HepG2 (cell line): ENCODE results near the gene VASN. TPM values are rescaled to one million over a fixed set of nuclear protein-coding genes. Genes with fewer than 3 reads are reported as not detected.
A peak's percentile ranks its signal among the peaks of the same experiment; 100 is the strongest.

Experiments used
- ATAC-seq: fragments of 200-7000 bp; cut with Tn5 transposase; 3 replicates; pipeline ENCODE4 v1.9.1; 2020; ENCODE audit warnings: mild to moderate bottlenecking, moderate library complexity
- BruUV-seq: library from RNA; stranded (reverse); fragments of 400-500 nt; replicated peaks from 2 replicates; lab custom pipeline; 2021; lab: Mats Ljungman, UMichigan
- CTCF ChIA-PET: fragments of 300-600 bp; formaldehyde crosslinking; extraction: SDS; loops from one replicate; lab custom pipeline; 2021; ENCODE audit warnings: low total read pairs, inconsistent platforms, low intra/inter-chr PET ratio; lab: Yijun Ruan, JAX
- POLR2A ChIA-PET: fragments of 350-600 bp; sonication (Branson Sonifier 250); formaldehyde crosslinking; loops from one replicate; lab custom pipeline; 2020; ENCODE audit warnings: antibody characterized with exemption, inconsistent platforms; lab: Yijun Ruan, JAX
- DNase-seq: peaks from one replicate; pipeline ENCODE4 v3.0.0-alpha.2; 2015; ENCODE audit warnings: low spot score
- FAIRE-seq: peaks from 3 replicates; lab custom pipeline; 2011; peaks lifted over from hg19 to GRCh38; lab: Jason Lieb, UNC
- H2AFZ ChIP-seq: one replicate; pipeline ENCODE4 v1.6.1; 2011; ENCODE audit warnings: low read length, inconsistent platforms
- H3K27ac ChIP-seq: fragments of 300-600 bp; 3 replicates; pipeline ENCODE4 v1.8.0; 2011; ENCODE audit warnings: mixed run types, mild to moderate bottlenecking, mixed read lengths, low read length, inconsistent platforms; ENCODE audit not compliant: insufficient read depth; ENCODE audit errors: extremely low read length
- H3K27me3 ChIP-seq, 2 experiments: fragments of 200-600 bp in 1 of 2; 2 replicates in 1 of 2; 3 replicates in 1 of 2; pipeline versions ENCODE4 v1.6.0 to v1.8.0; 2011; ENCODE audit warnings: low read length in 2 of 2, mild to moderate bottlenecking in 2 of 2, moderate library complexity in 2 of 2, inconsistent platforms in 1 of 2; ENCODE audit not compliant: insufficient read depth in 2 of 2, control insufficient read depth in 1 of 2
- H3K36me3 ChIP-seq, 2 experiments: fragments of 200-600 bp in 1 of 2; replicated peaks in 1 of 2; 2 replicates in 1 of 2; 3 replicates in 1 of 2; pipeline versions ENCODE4 v1.5.1 to v1.8.0; 2011; ENCODE audit warnings: low read length in 2 of 2, inconsistent platforms in 1 of 2; ENCODE audit not compliant: insufficient read depth in 2 of 2, control insufficient read depth in 1 of 2
- H3K4me1 ChIP-seq: 2 replicates; pipeline ENCODE4 v1.5.1; 2012; ENCODE audit warnings: low read length, inconsistent platforms; ENCODE audit not compliant: insufficient read depth
- H3K4me2 ChIP-seq: 2 replicates; pipeline ENCODE4 v1.6.0; 2011; ENCODE audit warnings: low read depth, low read length, inconsistent platforms
- H3K4me3 ChIP-seq, 3 experiments: fragments of 200-600 bp in 1 of 3; sonication (generic), shearing (Covaris generic) in 1 of 3; replicated peaks in 1 of 3; 2 replicates each; pipeline ENCODE4 v1.5.1; 2011 to 2016; ENCODE audit warnings: low read length in 3 of 3, inconsistent platforms in 2 of 3, low read depth in 2 of 3, mild to moderate bottlenecking in 2 of 3, control low read depth in 1 of 3, mixed read lengths in 1 of 3; ENCODE audit not compliant: insufficient read depth in 1 of 3
- H3K79me2 ChIP-seq: one replicate; pipeline ENCODE4 v1.6.1; 2011; ENCODE audit warnings: low read length, inconsistent platforms; ENCODE audit not compliant: insufficient read depth
- H3K9ac ChIP-seq: 2 replicates; pipeline ENCODE4 v1.6.0; 2011; ENCODE audit warnings: mild to moderate bottlenecking, low read depth, low read length, inconsistent platforms; ENCODE audit not compliant: insufficient read depth
- H3K9me3 ChIP-seq: 2 replicates; pipeline ENCODE4 v1.5.1; 2012; ENCODE audit warnings: mild to moderate bottlenecking, low read length
- H4K20me1 ChIP-seq: 2 replicates; pipeline ENCODE4 v1.6.0; 2011; ENCODE audit warnings: inconsistent platforms, mild to moderate bottlenecking, low read length, moderate library complexity; ENCODE audit not compliant: insufficient read depth
- ARID4A ChIP-seq: sonication (generic); formaldehyde crosslinking; IDR thresholded peaks from 2 replicates; pipeline ENCODE4 v1.5.0; 2020; ENCODE audit warnings: mild to moderate bottlenecking, missing genetic modification reagents, borderline replicate concordance
- ATF1 ChIP-seq: IDR thresholded peaks from 2 replicates; pipeline ENCODE4 v1.6.1; 2016; ENCODE audit warnings: mild to moderate bottlenecking, control low read depth
- EEA1 ChIP-seq: sonication (generic); formaldehyde crosslinking; IDR thresholded peaks from 2 replicates; pipeline ENCODE4 v1.5.1; 2020; ENCODE audit warnings: mild to moderate bottlenecking, missing genetic modification reagents, borderline replicate concordance
- KDM4B ChIP-seq: sonication (generic); formaldehyde crosslinking; IDR thresholded peaks from 2 replicates; pipeline ENCODE4 v1.4.0; 2020; ENCODE audit warnings: missing genetic modification reagents
- MIER2 ChIP-seq: IDR thresholded peaks from 2 replicates; pipeline ENCODE4 v1.6.1; 2016; ENCODE audit warnings: missing biosample characterization, missing genetic modification reagents
- MLX ChIP-seq: IDR thresholded peaks from 2 replicates; pipeline ENCODE4 v1.6.1; 2016
- NR2F2 ChIP-seq: IDR thresholded peaks from 2 replicates; pipeline ENCODE4 v1.6.1; 2012; ENCODE audit warnings: low read depth, inconsistent platforms, borderline replicate concordance
- NRL ChIP-seq: sonication (generic); formaldehyde crosslinking; IDR thresholded peaks from 2 replicates; pipeline ENCODE4 v1.5.0; 2020; ENCODE audit warnings: missing genetic modification reagents, mild to moderate bottlenecking, moderate library complexity, borderline replicate concordance
- PAXIP1 ChIP-seq: sonication (generic); formaldehyde crosslinking; conservative IDR thresholded peaks from 2 replicates; pipeline ENCODE4 v1.4.0; 2020; ENCODE audit warnings: mild to moderate bottlenecking, missing genetic modification reagents, moderate library complexity
- PHF21A ChIP-seq: sonication (generic); formaldehyde crosslinking; IDR thresholded peaks from 2 replicates; pipeline ENCODE4 v1.5.0; 2020; ENCODE audit warnings: mild to moderate bottlenecking, missing genetic modification reagents
- RELA ChIP-seq: sonication (generic); formaldehyde crosslinking; IDR thresholded peaks from 2 replicates; pipeline ENCODE4 v1.4.0; 2020; ENCODE audit warnings: missing genetic modification reagents
- WIZ ChIP-seq: sonication (generic); formaldehyde crosslinking; IDR thresholded peaks from 2 replicates; pipeline ENCODE4 v1.5.1; 2020; ENCODE audit warnings: mild to moderate bottlenecking, missing genetic modification reagents
- ZBTB7A ChIP-seq: sonication (generic); formaldehyde crosslinking; IDR thresholded peaks from 2 replicates; pipeline ENCODE4 v1.8.0; 2022; ENCODE audit warnings: mild to moderate bottlenecking, missing genetic modification reagents
- ZFX ChIP-seq: sonication (generic); formaldehyde crosslinking; IDR thresholded peaks from 2 replicates; pipeline ENCODE4 v1.4.0; 2020; ENCODE audit warnings: mild to moderate bottlenecking, low read depth, missing genetic modification reagents, moderate library complexity
- ZNF3 ChIP-seq: IDR thresholded peaks from 2 replicates; pipeline ENCODE4 v1.7.0; 2017; ENCODE audit warnings: inconsistent platforms
- ZNF331 ChIP-seq: sonication (generic); formaldehyde crosslinking; IDR thresholded peaks from 2 replicates; pipeline ENCODE4 v1.4.0; 2020; ENCODE audit warnings: missing genetic modification reagents
- ZNF549 ChIP-seq: sonication (generic); formaldehyde crosslinking; IDR thresholded peaks from 2 replicates; pipeline ENCODE4 v1.5.0; 2020; ENCODE audit warnings: missing genetic modification reagents
- ZNF772 ChIP-seq: sonication (generic); formaldehyde crosslinking; IDR thresholded peaks from 2 replicates; pipeline ENCODE4 v1.5.0; 2020; ENCODE audit warnings: mild to moderate bottlenecking, missing genetic modification reagents
- ZNF782 ChIP-seq: sonication (generic); formaldehyde crosslinking; IDR thresholded peaks from 2 replicates; pipeline ENCODE4 v1.4.0; 2020; ENCODE audit warnings: missing genetic modification reagents, mild to moderate bottlenecking, borderline replicate concordance
- WGBS: methylation state at CpG from one replicate; pipeline ENCODE4 v1.1.6; 2017; ENCODE audit warnings: low lambda C conversion rate; 5-methylcytosine and 5-hydroxymethylcytosine counted together
- in situ Hi-C: cut with HindIII; loops from 2 replicates; pipeline ENCODE4 v1.10.0; 2017; ENCODE audit warnings: low pct_unique_long_range_greater_than_20kb; ENCODE audit not compliant: extremely low pct_ligation_motif_present
- intact Hi-C: fragments of 100-400 bp; cut with micrococcal nuclease; formaldehyde crosslinking; loops from one replicate; pipeline ENCODE4 v1.10.0; 2022; ENCODE audit not compliant: unreplicated experiment
- polyA plus RNA-seq, 8 experiments: library from polyadenylated mRNA; depleted of rRNA in 3 of 8; stranded (reverse) in 7 of 8; unstranded in 1 of 8; fragments of >200 nt; fragmentation: Illumina TruSeq in 4 of 8; extraction: Trizol in 4 of 8; gene quantifications; 2 replicates each; pipeline versions ENCODE4 v1.2.1 to v1.2.3, GENCODE V29; 2011 to 2016; ENCODE audit warnings: low read depth in 4 of 8, missing spikeins in 1 of 8, mixed read lengths in 1 of 8; ENCODE audit not compliant: insufficient read depth in 1 of 8
- total RNA-seq, 5 experiments: library from RNA; depleted of rRNA; stranded (reverse); fragments of >200 nt; fragmentation: Illumina TruSeq; extraction: Trizol; gene quantifications; 2 replicates each; pipeline ENCODE4 v1.2.3, GENCODE V29; 2016; ENCODE audit warnings: low read depth in 1 of 5

The VASN gene
- total and polyA plus RNA-seq, 2 of the 13 experiments (the other 11 are each of a cell fraction or from before 2014, with no cell fraction given): 8.4 to 18.2 TPM

- H3K9ac ChIP-seq: no peak overlapping the region; the same call in 1 of the 2 replicates
- ATAC-seq (peak; percentile 6), FAIRE-seq (peak; percentile 92), DNase-seq (peak; percentile 73)
- in situ Hi-C loops (no loop called here), intact Hi-C loops (no loop called here)
- BruUV-seq: no TSS peak
- H4K20me1 ChIP-seq: no peaks in the 10 kb centered on the region
- H3K9me3 ChIP-seq: no peaks in the 10 kb centered on the region
- peak overlapping the region; percentile 25 for H3K4me2 ChIP-seq
- H3K4me3 ChIP-seq: no peak overlapping the region
- CTCF ChIA-PET: no interaction called here
- peaks cover 53% of the 10 kb centered on the region for H3K4me1 ChIP-seq
- H3K27me3 ChIP-seq: no peaks in the 10 kb centered on the region
- H3K36me3 ChIP-seq: peaks cover 0 to 1% of the 10 kb centered on the region in 2 experiments; a peak in 1 of 5 replicates
- 14% methylated on average over 4 of the region's 5 CpGs for WGBS
- peaks cover 5% of the 10 kb centered on the region for H3K79me2 ChIP-seq
- H3K27ac ChIP-seq: peak overlapping the region; percentile 62
- POLR2A ChIA-PET: no interaction called here
- no peak overlapping the region for H2AFZ ChIP-seq
- peak; percentile 95 for TF ChIP-seq PAXIP1
- no peak for TF ChIP-seq ATF1 (CRISPR knock-in tag)
- no peak; the same call in 1 of the 2 replicates for TF ChIP-seq NRL (CRISPR knock-in tag)
- peak; percentile 71; the same call in 1 of the 2 replicates for TF ChIP-seq ZNF3 (CRISPR knock-in tag)
- TF ChIP-seq NR2F2: no peak
- peak; percentile 81; the same call in 1 of the 2 replicates for TF ChIP-seq ZNF331 (CRISPR knock-in tag)
- TF ChIP-seq EEA1 (CRISPR knock-in tag): no peak
- TF ChIP-seq ZFX (CRISPR knock-in tag): peak; percentile 80
- peak; percentile 71; the same call in 1 of the 2 replicates for TF ChIP-seq ARID4A (CRISPR knock-in tag)
- TF ChIP-seq MIER2: no peak
- TF ChIP-seq ZNF772: peak; percentile 66; the same call in 1 of the 2 replicates
- TF ChIP-seq ZBTB7A: peak; percentile 86
- no peak for TF ChIP-seq KDM4B (CRISPR knock-in tag)
- TF ChIP-seq ZNF549 (CRISPR knock-in tag): no peak
- TF ChIP-seq WIZ (CRISPR knock-in tag): no peak
- no peak for TF ChIP-seq RELA (CRISPR knock-in tag)
- peak; percentile 54; the same call in 1 of the 2 replicates for TF ChIP-seq PHF21A (CRISPR knock-in tag)
- TF ChIP-seq ZNF782 (CRISPR knock-in tag): no peak; the same call in 1 of the 2 replicates
- no peak for TF ChIP-seq MLX (CRISPR knock-in tag)
Observed at GRCh38 chr16:4367393-4367856, 4.2 kb upstream of the VASN start.
